ENCODE data around the gene ARFGAP3. TPM values are rescaled to one million over a fixed set of nuclear protein-coding genes. Genes with fewer than 3 reads are reported as not detected.

The ARFGAP3 gene
- total and polyA plus RNA-seq, 2 experiments from 2014 or later = 14.8 to 19.1 TPM

DNA sequence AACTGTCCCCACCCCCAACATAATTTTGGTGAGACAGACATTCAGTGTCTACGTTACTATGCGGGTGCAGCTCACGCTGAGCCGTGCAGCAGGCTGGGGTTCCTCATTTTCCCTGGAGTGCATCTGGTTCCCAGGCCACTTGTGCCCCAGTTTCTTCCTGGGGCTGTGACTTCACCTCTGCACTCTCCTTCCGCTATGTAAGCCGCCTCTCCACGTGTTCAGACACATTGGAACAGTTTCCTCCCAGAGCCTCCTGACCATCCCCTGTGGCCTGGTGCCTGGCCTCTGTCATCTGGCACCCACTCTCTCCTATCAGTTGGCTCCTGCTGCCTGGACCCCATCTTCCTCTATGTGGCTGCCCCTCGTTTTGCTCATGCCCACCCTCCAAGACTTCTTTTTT lies 90.2 kb downstream of the ARFGAP3 start:
- H4K20me1 ChIP-seq (replicated peaks; ENCODE audit: insufficient read depth) = no peaks in the 10 kb centered on the region
- H3K9me3 Mint-ChIP-seq = no peaks in the 10 kb centered on the region
- no peaks in the 10 kb centered on the region for H3K79me2 ChIP-seq (replicated peaks; ENCODE audit: insufficient read depth)
- H3K27ac Mint-ChIP-seq = no peak overlapping the region
- H3F3A ChIP-seq (replicated peaks; ENCODE audit: low read depth) = no peaks in the 10 kb centered on the region
- no peaks in the 10 kb centered on the region for H3K9me2 ChIP-seq (ENCODE audit: insufficient read depth)
- no peak overlapping the region for H3K4me3 ChIP-seq
- H3K4me1 ChIP-seq (ENCODE audit: insufficient read depth) = no peaks in the 10 kb centered on the region
- no peaks in the 10 kb centered on the region for H3K36me3 Mint-ChIP-seq (ENCODE audit: low read depth)
- no peaks in the 10 kb centered on the region for H3K27me3 ChIP-seq (ENCODE audit: insufficient read depth)
- H3K27ac ChIP-seq (ENCODE audit: low read depth) = no peak overlapping the region
- H3K27me3 Mint-ChIP-seq (ENCODE audit: insufficient read depth, low read depth, poor library complexity) = peaks cover 4% of the 10 kb centered on the region
- DNase-seq (ENCODE audit: low spot score) (no peak), ATAC-seq (no peak)
- no peak overlapping the region for H3K4me3 Mint-ChIP-seq
- TF ChIP-seq EZH2phosphoT487 (IDR thresholded peaks at IDR 0.05; ENCODE audit: unreplicated experiment) = no peak
- TF ChIP-seq, protein P1, sequence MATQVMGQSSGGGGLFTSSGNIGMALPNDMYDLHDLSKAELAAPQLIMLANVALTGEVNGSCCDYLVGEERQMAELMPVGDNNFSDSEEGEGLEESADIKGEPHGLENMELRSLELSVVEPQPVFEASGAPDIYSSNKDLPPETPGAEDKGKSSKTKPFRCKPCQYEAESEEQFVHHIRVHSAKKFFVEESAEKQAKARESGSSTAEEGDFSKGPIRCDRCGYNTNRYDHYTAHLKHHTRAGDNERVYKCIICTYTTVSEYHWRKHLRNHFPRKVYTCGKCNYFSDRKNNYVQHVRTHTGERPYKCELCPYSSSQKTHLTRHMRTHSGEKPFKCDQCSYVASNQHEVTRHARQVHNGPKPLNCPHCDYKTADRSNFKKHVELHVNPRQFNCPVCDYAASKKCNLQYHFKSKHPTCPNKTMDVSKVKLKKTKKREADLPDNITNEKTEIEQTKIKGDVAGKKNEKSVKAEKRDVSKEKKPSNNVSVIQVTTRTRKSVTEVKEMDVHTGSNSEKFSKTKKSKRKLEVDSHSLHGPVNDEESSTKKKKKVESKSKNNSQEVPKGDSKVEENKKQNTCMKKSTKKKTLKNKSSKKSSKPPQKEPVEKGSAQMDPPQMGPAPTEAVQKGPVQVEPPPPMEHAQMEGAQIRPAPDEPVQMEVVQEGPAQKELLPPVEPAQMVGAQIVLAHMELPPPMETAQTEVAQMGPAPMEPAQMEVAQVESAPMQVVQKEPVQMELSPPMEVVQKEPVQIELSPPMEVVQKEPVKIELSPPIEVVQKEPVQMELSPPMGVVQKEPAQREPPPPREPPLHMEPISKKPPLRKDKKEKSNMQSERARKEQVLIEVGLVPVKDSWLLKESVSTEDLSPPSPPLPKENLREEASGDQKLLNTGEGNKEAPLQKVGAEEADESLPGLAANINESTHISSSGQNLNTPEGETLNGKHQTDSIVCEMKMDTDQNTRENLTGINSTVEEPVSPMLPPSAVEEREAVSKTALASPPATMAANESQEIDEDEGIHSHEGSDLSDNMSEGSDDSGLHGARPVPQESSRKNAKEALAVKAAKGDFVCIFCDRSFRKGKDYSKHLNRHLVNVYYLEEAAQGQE (IDR thresholded peaks at IDR 0.05; ENCODE audit: unreplicated experiment) = no peak
- no peak for TF ChIP-seq CREB1 (CRISPR knock-in tag; IDR thresholded peaks at IDR 0.05; ENCODE audit: low read depth)
- TF ChIP-seq EZH2 (IDR thresholded peaks at IDR 0.05; ENCODE audit: low read depth, unreplicated experiment) = no peak
- no peak for TF ChIP-seq STAT1 (IDR thresholded peaks at IDR 0.05; ENCODE audit: unreplicated experiment)
- TF ChIP-seq, protein P2, sequence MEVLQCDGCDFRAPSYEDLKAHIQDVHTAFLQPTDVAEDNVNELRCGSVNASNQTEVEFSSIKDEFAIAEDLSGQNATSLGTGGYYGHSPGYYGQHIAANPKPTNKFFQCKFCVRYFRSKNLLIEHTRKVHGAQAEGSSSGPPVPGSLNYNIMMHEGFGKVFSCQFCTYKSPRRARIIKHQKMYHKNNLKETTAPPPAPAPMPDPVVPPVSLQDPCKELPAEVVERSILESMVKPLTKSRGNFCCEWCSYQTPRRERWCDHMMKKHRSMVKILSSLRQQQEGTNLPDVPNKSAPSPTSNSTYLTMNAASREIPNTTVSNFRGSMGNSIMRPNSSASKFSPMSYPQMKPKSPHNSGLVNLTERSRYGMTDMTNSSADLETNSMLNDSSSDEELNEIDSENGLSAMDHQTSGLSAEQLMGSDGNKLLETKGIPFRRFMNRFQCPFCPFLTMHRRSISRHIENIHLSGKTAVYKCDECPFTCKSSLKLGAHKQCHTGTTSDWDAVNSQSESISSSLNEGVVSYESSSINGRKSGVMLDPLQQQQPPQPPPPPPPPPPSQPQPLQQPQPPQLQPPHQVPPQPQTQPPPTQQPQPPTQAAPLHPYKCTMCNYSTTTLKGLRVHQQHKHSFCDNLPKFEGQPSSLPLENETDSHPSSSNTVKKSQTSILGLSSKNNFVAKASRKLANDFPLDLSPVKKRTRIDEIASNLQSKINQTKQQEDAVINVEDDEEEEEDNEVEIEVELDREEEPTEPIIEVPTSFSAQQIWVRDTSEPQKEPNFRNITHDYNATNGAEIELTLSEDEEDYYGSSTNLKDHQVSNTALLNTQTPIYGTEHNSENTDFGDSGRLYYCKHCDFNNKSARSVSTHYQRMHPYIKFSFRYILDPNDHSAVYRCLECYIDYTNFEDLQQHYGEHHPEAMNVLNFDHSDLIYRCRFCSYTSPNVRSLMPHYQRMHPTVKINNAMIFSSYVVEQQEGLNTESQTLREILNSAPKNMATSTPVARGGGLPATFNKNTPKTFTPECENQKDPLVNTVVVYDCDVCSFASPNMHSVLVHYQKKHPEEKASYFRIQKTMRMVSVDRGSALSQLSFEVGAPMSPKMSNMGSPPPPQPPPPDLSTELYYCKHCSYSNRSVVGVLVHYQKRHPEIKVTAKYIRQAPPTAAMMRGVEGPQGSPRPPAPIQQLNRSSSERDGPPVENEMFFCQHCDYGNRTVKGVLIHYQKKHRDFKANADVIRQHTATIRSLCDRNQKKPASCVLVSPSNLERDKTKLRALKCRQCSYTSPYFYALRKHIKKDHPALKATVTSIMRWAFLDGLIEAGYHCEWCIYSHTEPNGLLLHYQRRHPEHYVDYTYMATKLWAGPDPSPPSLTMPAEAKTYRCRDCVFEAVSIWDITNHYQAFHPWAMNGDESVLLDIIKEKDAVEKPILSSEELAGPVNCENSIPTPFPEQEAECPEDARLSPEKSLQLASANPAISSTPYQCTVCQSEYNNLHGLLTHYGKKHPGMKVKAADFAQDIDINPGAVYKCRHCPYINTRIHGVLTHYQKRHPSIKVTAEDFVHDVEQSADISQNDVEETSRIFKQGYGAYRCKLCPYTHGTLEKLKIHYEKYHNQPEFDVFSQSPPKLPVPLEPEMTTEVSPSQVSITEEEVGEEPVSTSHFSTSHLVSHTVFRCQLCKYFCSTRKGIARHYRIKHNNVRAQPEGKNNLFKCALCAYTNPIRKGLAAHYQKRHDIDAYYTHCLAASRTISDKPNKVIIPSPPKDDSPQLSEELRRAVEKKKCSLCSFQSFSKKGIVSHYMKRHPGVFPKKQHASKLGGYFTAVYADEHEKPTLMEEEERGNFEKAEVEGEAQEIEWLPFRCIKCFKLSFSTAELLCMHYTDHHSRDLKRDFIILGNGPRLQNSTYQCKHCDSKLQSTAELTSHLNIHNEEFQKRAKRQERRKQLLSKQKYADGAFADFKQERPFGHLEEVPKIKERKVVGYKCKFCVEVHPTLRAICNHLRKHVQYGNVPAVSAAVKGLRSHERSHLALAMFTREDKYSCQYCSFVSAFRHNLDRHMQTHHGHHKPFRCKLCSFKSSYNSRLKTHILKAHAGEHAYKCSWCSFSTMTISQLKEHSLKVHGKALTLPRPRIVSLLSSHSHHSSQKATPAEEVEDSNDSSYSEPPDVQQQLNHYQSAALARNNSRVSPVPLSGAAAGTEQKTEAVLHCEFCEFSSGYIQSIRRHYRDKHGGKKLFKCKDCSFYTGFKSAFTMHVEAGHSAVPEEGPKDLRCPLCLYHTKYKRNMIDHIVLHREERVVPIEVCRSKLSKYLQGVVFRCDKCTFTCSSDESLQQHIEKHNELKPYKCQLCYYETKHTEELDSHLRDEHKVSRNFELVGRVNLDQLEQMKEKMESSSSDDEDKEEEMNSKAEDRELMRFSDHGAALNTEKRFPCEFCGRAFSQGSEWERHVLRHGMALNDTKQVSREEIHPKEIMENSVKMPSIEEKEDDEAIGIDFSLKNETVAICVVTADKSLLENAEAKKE (CRISPR knock-in tag; IDR thresholded peaks at IDR 0.05) = no peak
- no peak for TF ChIP-seq ZNF114 (CRISPR knock-in tag; IDR thresholded peaks at IDR 0.05)
- no peak for TF ChIP-seq NANOG (IDR thresholded peaks at IDR 0.05; ENCODE audit: borderline replicate concordance)
- no peak for TF ChIP-seq JUNB (IDR thresholded peaks at IDR 0.05; ENCODE audit: unreplicated experiment)
- TF ChIP-seq, protein P3, sequence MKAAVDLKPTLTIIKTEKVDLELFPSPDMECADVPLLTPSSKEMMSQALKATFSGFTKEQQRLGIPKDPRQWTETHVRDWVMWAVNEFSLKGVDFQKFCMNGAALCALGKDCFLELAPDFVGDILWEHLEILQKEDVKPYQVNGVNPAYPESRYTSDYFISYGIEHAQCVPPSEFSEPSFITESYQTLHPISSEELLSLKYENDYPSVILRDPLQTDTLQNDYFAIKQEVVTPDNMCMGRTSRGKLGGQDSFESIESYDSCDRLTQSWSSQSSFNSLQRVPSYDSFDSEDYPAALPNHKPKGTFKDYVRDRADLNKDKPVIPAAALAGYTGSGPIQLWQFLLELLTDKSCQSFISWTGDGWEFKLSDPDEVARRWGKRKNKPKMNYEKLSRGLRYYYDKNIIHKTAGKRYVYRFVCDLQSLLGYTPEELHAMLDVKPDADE (IDR thresholded peaks at IDR 0.05) = no peak
- no peak for TF ChIP-seq ZNF331 (CRISPR knock-in tag; IDR thresholded peaks at IDR 0.05; ENCODE audit: low read depth)
- no peak overlapping the region for H3K4me2 ChIP-seq
- no peaks in the 10 kb centered on the region for H3K36me3 ChIP-seq (ENCODE audit: insufficient read depth)
- peaks cover 3% of the 10 kb centered on the region; the same call in 2 of the 3 replicates for H3K4me1 Mint-ChIP-seq
- no peak overlapping the region for H2AFZ ChIP-seq

All from GM23338 (cell line).